NK-92 (cell line): ENCODE measurements around the gene HMCES.
"Not testable (repeated sequence)": the region's sequence is repeated elsewhere in the genome, so short reads cannot be mapped to it uniquely, and the experiment has no call there.

ENCODE experiments used
- DNase-seq: peaks from one replicate; lab custom pipeline; 2025; ENCODE audit not compliant: unreplicated experiment; lab: John Stamatoyannopoulos, UW

The HMCES gene, protein sequence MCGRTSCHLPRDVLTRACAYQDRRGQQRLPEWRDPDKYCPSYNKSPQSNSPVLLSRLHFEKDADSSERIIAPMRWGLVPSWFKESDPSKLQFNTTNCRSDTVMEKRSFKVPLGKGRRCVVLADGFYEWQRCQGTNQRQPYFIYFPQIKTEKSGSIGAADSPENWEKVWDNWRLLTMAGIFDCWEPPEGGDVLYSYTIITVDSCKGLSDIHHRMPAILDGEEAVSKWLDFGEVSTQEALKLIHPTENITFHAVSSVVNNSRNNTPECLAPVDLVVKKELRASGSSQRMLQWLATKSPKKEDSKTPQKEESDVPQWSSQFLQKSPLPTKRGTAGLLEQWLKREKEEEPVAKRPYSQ

DNA sequence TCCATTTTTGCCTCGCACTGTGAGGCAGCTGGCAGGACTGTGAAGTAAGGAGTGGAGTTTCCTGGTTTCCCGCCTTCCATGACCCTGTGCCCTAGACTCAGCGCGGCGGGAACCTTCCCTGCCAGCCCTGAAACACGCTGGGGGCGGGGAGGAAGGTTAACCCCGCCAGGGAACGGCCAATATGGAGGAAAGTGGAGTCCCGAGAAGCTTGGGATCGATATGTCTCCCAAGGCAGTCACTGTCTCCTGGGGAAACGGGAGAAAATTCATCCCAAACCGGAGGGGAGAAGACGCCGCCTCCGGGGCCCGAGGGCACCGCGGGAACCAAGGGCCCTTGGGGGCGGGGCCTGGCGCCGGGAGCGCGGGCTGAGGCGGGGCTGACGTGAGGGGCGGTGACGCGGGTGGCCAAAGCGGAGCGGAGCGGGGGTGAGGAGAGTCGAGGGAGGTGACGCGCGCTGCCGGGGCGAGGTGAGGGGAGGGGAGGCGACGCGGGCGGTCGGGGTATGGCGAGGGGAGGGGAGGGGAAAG, at the start of gene HMCES:
Gene HMCES, plus strand, starts transcription at position 432 of the 527 bp plus-strand sequence. CDS start 863 bp downstream, outside the sequence.
- DNase-seq, result peak; percentile 67

DNA sequence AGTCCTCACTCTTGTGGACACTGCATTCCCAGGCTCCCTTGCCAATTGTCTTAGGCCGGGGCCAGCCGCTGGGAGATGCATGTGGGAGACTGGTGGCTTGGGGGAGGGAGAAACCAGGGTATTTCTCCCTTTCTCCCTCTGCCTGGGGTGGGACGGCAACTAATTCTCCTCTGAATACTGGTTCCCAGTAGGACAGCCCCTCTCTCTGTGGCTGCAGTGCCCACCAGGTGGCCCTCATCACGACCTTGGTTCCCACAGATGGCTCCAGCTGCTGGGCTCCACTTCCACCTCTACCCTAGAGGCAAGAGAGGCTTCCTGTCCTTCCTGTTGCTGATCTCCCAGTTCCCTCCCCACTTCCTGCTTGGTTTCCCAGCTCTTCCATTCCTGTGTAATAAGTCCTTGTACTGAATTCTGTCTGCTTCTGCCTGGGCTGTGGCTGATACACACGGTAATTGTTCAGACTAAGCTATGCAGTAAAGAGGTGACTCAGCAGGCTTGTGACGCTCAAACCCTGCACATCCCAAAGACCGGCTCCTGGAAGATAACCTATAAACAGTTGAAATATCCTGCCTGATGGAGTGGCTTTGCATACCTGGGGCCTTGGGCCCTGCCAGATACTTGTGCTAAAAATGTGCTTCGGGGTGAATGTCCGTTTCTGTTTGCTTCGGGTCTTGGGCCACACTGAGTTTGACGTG, 49.6 kb upstream of the HMCES start:
- no peak for DNase-seq

DNA sequence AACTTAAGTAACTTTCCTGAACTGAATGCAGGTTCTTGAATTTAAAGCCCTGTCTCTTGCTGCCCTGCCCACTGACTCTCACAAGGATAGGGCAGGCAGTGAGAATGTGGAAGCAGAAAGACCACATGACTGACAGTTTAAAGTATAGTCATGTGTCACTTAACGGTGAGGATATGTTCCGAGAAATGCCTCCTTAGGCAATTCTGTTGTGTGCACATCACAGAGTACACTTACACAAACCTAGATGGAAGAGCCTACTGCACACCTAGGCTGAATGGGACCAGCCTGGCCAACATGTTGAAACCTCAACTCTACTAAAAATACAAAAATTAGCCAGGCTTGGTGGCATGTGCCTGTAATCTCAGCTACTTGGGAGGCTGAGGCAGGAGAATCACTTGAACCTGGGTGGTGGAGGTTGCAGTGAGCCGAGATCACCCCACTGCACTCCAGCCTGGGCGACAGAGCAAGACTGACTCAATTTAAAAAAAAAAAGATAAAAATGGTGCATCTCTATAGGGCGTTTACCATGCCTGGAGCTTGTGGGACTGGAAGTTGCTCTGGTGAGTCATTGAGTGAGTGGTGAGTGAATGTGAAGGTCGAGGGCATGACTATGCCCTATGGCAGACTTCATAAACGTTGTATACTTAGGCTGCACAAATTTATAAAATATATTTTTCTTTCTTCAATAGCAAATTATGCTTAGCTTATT, 48.2 kb upstream of the HMCES start:
- no peak for DNase-seq

DNA sequence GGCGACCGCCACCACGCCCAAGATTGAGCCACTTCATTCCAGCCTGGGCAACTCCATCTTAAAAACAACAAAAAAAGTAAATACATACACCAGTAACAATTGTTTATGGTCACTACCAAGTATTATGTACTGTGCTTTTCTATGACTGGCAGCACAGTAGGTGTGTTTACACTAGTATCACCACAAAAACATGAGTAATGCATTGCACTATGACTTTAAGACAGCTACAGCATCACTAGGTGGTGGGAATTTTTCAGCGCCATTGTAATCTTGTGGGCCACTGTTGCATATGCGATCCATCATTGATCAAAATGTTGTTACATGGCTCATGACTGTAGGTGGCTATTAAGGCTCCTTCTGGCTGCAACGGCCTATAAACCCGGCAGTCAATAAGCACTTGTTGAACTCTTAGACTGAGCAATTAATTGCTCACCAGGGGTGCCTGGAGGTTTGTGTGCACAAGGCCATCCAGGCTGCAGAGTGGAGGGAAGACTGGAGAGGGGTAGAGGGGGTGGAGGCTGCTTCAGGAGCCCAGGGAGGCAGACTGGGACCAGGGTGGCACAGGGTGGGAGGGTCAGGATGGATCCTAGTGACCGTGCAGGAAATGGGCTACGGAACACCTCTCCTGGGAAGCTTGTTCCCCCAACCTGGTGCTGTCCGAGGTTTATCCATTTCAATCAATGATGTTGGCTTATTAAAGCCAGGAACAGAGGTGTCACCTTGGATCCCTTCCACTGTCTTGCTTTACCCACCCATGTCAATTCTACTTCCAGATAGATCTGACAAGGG, 47.1 kb upstream of the HMCES start:
- no peak for DNase-seq

DNA sequence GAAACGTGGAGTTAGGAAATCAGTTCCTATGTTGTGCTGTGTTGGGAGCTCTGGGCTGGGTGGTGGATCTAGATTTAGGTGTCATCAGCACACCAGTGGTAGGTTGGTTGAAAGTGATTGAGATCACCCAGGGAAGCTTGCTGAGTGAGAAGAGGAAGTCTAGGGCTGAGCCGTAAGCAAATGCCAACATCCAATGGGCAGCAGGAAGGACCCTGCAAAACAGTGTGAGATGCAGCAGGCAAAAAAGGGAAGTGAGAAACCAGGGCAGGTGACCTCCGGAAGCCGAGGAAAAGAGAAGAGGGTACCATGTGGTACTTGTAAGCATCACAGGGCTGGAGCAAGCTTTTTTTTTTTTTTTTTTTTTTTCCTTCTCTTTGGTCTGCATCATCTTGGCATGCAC, 45.1 kb upstream of the HMCES start:
- DNase-seq, result no peak

DNA sequence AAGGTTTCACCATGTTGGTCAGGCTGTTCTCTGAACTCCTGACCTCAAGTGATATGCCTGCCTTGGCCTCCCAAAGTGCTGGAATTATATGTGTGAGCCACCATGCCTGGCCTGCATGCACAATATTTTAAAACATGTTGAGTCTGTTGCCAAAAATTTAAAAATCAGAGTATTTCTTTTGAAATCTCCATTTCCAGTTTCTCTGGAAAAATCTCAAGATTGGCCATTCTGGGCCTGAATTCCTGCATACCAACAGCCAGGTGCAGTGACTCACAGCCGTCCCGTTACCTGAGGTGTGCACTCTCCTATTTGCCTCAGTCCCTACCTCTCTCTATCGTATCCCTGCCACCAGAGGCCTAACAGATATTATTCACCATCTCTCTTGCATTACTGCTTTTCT, 44.2 kb upstream of the HMCES start:
- DNase-seq, result no peak

DNA sequence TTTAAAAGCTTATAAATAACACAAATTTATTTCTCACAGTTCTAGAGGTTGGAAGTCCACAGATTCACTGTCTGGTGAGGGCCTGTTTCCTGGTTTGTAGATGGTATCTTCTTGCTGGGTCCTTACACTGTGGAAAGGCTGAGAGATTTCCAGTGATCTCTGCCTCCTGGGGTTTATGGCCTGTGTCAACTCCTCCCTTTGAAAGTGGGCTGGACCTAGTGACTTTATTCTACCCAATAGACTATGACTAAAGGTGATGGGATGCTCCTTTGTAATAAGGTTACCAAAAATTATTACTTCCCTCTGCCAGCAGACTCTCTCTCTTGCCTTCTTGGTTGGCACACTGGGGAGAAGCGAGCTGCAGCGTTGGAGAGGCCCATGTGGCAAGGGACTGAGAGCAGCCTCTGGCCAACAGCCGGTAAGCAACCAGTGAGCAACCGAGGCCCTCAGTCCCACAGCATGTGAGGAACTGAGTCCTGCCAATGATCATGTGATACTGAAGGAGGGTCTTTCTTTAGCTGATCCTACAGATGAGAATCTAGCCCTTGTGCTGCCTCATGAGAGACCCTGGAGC, 43.2 kb upstream of the HMCES start:
- DNase-seq, result no peak

DNA sequence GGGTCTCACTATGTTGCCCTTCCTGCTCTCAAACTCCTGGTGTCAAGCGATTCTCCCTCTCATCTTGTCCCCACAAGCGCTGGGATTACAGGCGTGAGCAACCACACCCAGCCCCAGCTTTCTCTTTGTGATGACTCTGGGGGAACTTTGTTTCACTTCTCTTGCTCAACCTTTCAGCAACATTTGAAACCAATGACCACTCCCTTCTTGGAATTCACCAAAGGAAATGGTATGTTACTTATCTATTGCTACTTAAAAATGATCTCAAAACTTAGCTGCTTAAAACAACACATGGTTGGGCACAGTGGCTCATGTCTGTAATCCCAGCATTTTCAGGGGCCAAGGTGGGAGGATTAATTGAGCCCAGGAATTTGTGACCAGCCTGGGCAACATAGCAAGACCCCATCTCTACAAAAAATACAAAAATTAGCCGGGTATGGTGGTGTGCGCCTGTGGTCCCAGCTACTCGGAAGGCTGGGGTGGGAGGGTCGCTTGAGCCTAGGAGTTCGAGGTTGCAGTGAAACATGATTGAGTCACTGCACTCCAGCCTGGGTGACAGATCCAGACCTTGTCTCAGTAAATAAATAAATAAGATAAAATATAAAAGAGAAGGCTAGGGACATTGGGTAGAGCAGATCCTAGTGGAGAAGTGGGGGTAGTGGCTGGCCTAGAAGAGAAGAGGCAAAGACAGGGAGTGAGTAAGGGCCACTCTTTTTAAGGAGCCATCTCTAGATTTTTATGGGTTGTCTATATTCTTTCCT, 39.5 kb upstream of the HMCES start:
- no peak for DNase-seq

DNA sequence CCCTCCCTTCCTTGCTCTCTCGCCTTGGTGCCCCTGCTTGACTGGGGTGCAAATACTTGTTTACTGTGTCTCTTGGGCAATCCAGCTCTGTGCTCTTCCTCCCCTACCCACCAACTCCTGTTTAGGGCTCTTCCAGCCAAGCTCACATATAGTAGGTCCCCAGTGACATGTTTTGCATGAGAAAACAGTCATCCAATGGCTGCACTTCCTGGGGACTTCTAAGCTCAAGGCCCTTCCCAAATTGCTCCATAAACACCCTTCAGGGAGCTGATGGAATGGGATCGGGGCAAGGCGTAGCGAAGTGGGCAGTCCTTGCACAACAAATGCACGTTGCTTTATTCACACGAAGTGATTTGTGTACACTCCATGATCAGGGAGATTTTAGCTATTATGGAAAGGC, 38.7 kb upstream of the HMCES start:
- DNase-seq, result no peak

DNA sequence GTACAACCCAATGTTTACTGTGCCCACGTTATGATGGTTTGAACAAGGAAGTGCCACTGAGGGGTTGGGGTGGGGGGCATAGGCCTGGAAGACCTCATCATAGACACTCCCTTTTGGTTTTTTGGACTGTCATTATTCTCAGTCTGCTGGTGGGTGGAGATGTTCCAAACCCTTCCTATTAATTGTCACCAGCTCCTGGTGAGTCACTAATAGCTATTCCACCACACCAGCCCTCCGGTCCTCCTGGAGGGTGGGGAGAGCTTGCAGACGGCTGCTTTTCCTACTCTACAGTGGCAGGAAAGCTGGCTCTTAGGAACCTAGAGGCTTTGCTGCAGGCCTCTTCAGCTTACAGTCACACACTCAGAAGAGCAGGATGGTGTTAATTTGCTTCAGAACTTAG, 38.2 kb upstream of the HMCES start:
- DNase-seq, result no peak

DNA sequence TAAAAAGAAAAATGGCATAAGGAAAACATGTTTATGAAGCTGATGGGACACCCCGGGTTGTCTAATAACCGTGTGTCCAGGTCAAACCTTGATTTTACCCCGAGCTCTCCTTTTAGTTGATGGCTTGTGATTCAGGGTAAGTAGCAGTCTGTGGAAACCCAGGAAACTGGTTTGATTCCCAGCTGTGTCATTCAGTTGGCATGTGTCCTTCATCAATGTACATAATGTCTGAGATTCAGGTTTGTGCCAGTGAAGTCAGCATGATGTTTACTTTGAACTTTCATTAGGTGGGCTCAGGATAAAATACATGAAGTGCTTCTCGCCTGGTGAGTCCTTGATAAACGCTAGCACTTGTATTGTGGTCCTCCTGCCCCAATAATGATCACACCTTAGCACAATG, 33.5 kb upstream of the HMCES start:
- DNase-seq, result no peak

DNA sequence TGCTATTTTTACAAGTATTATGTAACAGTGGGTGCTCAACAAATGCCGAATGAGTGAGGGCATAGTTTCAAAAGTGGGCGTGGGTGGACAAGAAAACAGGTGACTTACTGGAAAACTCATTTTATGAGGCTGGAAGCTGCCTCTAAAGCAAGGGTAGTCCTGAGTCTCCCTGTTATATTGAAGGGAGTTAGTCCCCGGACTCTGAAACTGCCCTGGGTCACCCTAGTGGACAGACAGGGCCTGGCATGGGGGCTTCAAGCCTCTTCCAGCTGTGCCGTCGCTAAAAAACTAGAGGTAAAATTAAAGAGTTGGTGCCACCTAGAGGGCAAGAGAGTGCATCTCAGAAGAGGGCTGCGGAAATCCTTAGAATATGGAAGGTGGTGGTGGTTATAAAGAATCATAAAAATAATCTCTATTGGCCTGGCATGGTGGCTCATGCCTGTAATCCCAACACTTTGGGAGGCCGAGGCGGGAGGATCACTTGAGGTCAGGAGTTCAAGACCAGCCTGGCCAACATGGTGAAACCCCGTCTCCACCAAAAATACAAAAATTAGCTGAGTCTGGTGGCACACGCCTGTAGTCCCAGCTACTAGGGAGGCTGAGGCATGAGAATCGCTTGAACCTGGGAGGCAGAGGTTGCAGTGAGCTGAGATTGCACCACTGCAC, 32.9 kb upstream of the HMCES start:
- DNase-seq, result not testable (repeated sequence)

DNA sequence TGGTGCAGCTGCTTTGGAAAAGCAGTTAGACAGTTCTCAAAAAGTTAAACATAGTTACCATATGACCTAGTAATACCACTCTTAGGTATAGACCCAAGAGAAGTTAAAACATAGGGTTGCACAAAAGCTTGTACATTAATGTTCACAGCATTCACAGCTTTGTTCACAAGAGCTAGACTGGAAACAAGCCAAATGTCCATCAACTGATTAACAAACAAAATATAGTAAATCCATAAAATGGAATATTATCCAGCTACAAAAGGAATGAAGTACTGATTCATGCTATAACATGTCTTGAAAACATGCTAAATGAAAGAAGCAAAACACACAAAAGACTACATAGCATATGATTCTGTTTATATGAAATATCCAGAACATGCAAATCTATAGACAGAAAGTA, 32.0 kb upstream of the HMCES start:
- no peak for DNase-seq

DNA sequence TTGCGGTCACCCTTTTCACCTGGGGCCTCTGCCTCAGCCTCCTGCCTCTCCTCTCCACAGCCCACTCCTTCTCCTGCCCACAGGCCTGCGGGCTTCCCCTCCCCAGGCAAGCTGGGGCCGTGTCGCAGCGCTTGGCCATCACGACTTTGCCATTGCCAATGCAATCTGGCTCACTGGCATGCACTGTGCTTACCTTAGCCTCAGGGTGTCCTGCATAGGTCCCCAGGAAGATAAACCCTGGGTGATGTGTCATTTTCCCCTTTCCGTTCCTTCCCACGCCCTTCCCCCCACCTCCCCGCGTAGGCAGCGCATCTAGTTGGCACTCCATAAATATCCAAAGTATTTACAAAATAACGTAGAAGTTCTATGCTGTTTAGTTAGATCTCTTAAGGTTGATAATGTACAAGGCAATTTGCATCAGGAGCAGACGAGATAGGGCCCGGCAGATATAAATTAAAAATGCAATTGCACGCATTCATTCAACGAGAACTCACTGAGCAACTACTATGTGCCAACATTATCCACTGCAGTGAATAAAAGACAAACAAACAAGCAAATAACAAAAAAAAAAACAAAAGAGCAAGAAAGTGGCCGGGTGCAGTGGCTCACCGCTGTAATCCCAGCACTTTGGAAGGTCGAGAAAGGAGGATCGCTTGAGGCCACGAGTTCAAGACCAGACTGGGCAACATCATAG, 30.2 kb upstream of the HMCES start:
- DNase-seq, result no peak

DNA sequence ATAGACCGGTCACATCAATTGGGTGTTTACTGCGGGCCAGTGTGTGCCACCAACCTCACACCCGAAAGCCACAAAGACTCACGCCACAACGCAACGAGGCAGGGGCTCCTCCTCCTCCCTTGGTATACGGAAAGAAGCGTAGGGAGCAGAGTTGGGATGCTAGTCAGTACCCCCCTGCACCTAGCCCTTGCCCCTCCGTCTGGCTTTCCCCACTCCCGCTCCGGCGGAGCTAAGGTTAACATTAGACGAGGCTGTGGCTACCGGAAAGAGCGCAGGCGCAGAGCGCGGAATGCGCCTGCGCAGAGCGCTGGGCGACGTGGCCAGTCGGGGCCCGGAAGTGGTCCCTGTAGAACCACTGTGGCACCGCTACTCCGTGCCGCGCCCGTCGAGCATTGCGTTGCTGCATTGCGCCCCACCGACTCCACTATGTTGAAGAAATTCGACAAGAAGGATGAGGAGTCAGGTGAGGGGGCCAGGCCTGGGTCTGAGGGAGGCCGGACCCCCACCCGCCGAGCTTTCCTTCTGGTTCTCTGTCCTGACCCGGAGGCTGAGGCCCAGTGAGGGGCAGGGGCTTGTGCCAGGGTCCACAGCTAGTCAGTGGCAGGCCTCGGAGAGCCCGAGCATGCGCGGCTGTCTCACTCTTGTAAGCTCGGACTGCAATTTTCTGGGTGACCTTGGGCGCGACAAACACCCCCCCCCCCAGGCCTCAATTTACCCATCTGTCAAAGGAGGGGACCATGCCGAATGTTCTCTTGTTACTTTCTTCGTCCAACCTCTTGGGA, 29.2 kb upstream of the HMCES start, which contains the start of gene COPG1:
Gene COPG1, plus strand, starts transcription at position 323 of the 782 bp plus-strand sequence. Its CDS starts 104 bp downstream, at position 427.
- DNase-seq, result peak; percentile 23

DNA sequence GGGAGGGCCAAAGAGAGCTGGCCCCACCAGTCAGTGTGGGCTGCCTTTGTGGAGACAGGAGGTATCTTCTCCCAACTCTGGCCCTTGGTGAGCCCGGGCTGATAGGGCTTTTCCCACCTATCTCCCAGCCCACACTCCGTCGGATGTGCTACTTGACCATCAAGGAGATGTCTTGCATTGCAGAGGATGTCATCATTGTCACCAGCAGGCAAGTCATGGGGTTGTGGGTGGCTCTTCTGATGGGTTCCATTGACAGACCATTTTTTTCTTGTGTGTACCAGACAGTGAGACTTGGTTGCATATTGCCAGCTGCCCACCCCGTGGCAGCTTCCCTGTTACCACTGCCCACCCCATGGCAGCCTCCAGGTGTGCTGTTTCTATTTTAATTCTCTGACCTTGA, 25.9 kb upstream of the HMCES start:
- no peak for DNase-seq

DNA sequence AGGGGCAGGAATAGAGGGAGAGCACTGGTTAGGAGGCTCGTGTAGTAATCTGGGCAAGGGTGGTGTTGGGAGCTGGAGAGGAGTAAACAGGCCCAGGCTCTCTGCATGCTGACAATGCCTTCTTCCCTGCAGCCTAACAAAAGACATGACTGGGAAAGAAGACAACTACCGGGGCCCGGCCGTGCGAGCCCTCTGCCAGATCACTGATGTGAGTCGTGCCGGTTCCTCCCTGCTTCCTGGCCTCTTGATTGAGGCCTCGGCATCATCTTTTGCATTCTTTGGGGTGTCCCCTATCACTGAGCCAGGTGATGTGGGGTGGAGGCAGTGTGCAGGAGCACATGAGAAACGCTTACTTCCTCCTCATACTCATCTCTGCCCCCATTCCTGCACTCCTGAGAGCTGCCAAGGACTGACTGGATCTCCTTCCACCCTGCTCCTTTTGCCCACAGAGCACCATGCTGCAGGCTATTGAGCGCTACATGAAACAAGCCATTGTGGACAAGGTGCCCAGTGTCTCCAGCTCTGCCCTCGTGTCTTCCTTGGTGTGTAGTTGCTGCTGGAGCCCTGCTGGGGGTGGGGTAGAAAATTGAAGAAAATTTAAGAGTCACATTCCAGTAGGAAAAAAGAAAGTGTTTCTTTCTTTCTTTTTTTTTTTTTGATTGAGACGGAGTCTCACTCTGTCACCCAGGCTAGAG, 24.0 kb upstream of the HMCES start:
- no peak for DNase-seq
